ENCODE measurements around the gene KCNJ6.

GRCh38 chr21:37606549-37606948 lies 309.7 kb downstream of the KCNJ6 start:
- TF ChIP-seq TAF1 (IDR thresholded peaks at IDR 0.05; ENCODE audit: borderline replicate concordance, low read depth, low read length) (no peak), CTCF (IDR thresholded peaks at IDR 0.05) (no peak), NFIC (IDR thresholded peaks at IDR 0.05; ENCODE audit: borderline replicate concordance) (no peak)
